Measurements from ENCODE around the gene PNMA6E.

DNA sequence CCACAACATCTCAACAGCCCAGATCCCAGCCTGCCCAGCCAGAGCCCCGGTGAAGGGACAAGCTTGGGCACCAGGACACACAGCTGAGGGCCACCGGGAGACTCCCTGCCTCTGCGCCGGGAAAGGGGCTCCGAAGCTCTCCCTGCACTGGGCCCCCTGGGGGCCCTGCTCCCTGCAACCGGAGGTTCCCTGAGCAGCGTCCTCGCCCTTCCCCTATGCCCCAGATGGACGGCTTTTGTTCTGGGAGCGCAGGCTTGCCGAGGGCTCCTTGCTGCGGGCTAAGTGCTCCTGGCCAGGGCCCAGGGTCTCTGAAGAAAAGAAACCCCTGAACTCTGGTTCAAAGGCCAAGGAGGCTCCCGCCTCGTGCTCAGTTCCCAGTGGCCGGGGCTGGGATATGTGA, 9.2 kb upstream of the PNMA6E start:
- TF ChIP-seq, protein P1, sequence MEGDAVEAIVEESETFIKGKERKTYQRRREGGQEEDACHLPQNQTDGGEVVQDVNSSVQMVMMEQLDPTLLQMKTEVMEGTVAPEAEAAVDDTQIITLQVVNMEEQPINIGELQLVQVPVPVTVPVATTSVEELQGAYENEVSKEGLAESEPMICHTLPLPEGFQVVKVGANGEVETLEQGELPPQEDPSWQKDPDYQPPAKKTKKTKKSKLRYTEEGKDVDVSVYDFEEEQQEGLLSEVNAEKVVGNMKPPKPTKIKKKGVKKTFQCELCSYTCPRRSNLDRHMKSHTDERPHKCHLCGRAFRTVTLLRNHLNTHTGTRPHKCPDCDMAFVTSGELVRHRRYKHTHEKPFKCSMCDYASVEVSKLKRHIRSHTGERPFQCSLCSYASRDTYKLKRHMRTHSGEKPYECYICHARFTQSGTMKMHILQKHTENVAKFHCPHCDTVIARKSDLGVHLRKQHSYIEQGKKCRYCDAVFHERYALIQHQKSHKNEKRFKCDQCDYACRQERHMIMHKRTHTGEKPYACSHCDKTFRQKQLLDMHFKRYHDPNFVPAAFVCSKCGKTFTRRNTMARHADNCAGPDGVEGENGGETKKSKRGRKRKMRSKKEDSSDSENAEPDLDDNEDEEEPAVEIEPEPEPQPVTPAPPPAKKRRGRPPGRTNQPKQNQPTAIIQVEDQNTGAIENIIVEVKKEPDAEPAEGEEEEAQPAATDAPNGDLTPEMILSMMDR (IDR thresholded peaks at IDR 0.05) = no peak
- no peak for TF ChIP-seq ZFX (IDR thresholded peaks at IDR 0.05; ENCODE audit: borderline replicate concordance)

Measured in 22Rv1 (cell line).